GM21619 (cell line): ENCODE results near the gene DENND1A.
A peak's percentile ranks its signal among the peaks of the same experiment; 100 is the strongest.
"Not testable (repeated sequence)": the region's sequence is repeated elsewhere in the genome, so short reads cannot be mapped to it uniquely, and the experiment has no call there.

Experiments
- ATAC-seq: cut with Tn5 transposase; IDR thresholded peaks from one replicate; pipeline ENCODE4 v1.9.1; 2021; ENCODE audit not compliant: unreplicated experiment

Gene DENND1A

GRCh38 chr9:123657941-123658340, 272.0 kb downstream of the DENND1A start:
- ATAC-seq, result no peak

- ATAC-seq, result no peak
Observed at GRCh38 chr9:123657099-123657498, 272.8 kb downstream of the DENND1A start.

- ATAC-seq, result no peak
Observed at GRCh38 chr9:123656565-123656964, 273.4 kb downstream of the DENND1A start.

- no peak for ATAC-seq
Observed at GRCh38 chr9:123655681-123656423, 274.1 kb downstream of the DENND1A start.

GRCh38 chr9:123654994-123655637, 274.8 kb downstream of the DENND1A start:
- no peak for ATAC-seq

- ATAC-seq, result no peak
Observed at GRCh38 chr9:123654218-123654993, 275.5 kb downstream of the DENND1A start.

GRCh38 chr9:123652416-123652815, 277.5 kb downstream of the DENND1A start:
- no peak for ATAC-seq

GRCh38 chr9:123651871-123652270, 278.1 kb downstream of the DENND1A start:
- no peak for ATAC-seq

- no peak for ATAC-seq
Observed at GRCh38 chr9:123651273-123651672, 278.7 kb downstream of the DENND1A start.

GRCh38 chr9:123649909-123650308, 280.0 kb downstream of the DENND1A start:
- ATAC-seq, result no peak

GRCh38 chr9:123647145-123647544, 282.8 kb downstream of the DENND1A start:
- no peak for ATAC-seq

GRCh38 chr9:123645762-123646161, 284.2 kb downstream of the DENND1A start:
- no peak for ATAC-seq

GRCh38 chr9:123645126-123645525, 284.8 kb downstream of the DENND1A start:
- ATAC-seq, result no peak

GRCh38 chr9:123643518-123643917, 286.4 kb downstream of the DENND1A start:
- no peak for ATAC-seq

GRCh38 chr9:123642291-123643278, 287.3 kb downstream of the DENND1A start:
- no peak for ATAC-seq

- ATAC-seq, result no peak
Observed at GRCh38 chr9:123640792-123641222, 289.1 kb downstream of the DENND1A start.

- ATAC-seq, result no peak
Observed at GRCh38 chr9:123639743-123640142, 290.2 kb downstream of the DENND1A start.

GRCh38 chr9:123637945-123638634, 291.8 kb downstream of the DENND1A start:
- ATAC-seq, result peak; percentile 61

- no peak for ATAC-seq
Observed at GRCh38 chr9:123637606-123637944, 292.4 kb downstream of the DENND1A start.

GRCh38 chr9:123636805-123637204, 293.1 kb downstream of the DENND1A start:
- ATAC-seq, result not testable (repeated sequence)
